GM23338 (cell line): ENCODE measurements around the gene CABP2.
"Not testable (repeated sequence)": the region's sequence is repeated elsewhere in the genome, so short reads cannot be mapped to it uniquely, and the experiment has no call there.

ENCODE experiments used
- CREB1 ChIP-seq: fragments of 250-450 bp; sonication (Bioruptor Pico); IDR thresholded peaks from 2 replicates; pipeline ENCODE4 v1.5.0; 2020; ENCODE audit warnings: low read depth, mild to moderate bottlenecking, moderate library complexity
- CTCF ChIP-seq, 2 experiments: fragments of 200-600 bp in 1 of 2; sonication (generic) in 1 of 2; conservative IDR thresholded peaks; 2 replicates each; pipeline versions ENCODE4 v1.5.1 to v1.6.1; 2016 to 2017; ENCODE audit warnings: antibody characterized with exemption in 2 of 2, low read depth in 2 of 2, mild to moderate bottlenecking in 2 of 2, moderate library complexity in 1 of 2
- ETS1 ChIP-seq: IDR thresholded peaks from 2 replicates; pipeline ENCODE4 v1.6.1; 2016; ENCODE audit warnings: antibody characterized with exemption
- EZH2 ChIP-seq: fragments of 200-600 bp; sonication (generic); IDR thresholded peaks from one replicate; pipeline ENCODE4 v1.8.0; 2017; ENCODE audit warnings: antibody characterized with exemption, mild to moderate bottlenecking, low read depth; ENCODE audit not compliant: unreplicated experiment
- EZH2phosphoT487 ChIP-seq: fragments of 200-600 bp; sonication (generic); IDR thresholded peaks from one replicate; pipeline ENCODE4 v1.8.1; 2018; ENCODE audit warnings: antibody characterized with exemption; ENCODE audit not compliant: unreplicated experiment
- JUNB ChIP-seq: IDR thresholded peaks from one replicate; pipeline ENCODE4 v1.6.1; 2016; ENCODE audit warnings: antibody characterized with exemption; ENCODE audit not compliant: unreplicated experiment
- NANOG ChIP-seq: IDR thresholded peaks from 2 replicates; pipeline ENCODE4 v1.6.1; 2016; ENCODE audit warnings: antibody characterized with exemption, borderline replicate concordance
- POLR2AphosphoS5 ChIP-seq: IDR thresholded peaks from 2 replicates; pipeline ENCODE4 v1.6.1; 2016; ENCODE audit warnings: antibody characterized with exemption, low read depth
- REST ChIP-seq: IDR thresholded peaks from one replicate; pipeline ENCODE4 v1.6.1; 2018; ENCODE audit warnings: antibody characterized with exemption; ENCODE audit not compliant: unreplicated experiment
- STAT1 ChIP-seq: IDR thresholded peaks from one replicate; pipeline ENCODE4 v1.6.1; 2016; ENCODE audit warnings: antibody characterized with exemption; ENCODE audit not compliant: unreplicated experiment
- ZNF331 ChIP-seq: fragments of 250-450 bp; sonication (Bioruptor Pico); IDR thresholded peaks from 2 replicates; pipeline ENCODE4 v1.5.0; 2020; ENCODE audit warnings: low read depth, mild to moderate bottlenecking, moderate library complexity
- ZNF462 ChIP-seq: fragments of 250-450 bp; sonication (Bioruptor Pico); IDR thresholded peaks from 2 replicates; pipeline ENCODE4 v1.5.0; 2020; ENCODE audit warnings: mild to moderate bottlenecking, moderate library complexity

GRCh38 chr11:67485873-67486361, 37.3 kb downstream of the CABP2 start:
- not testable (repeated sequence) for TF ChIP-seq CTCF (conservative IDR thresholded peaks at IDR 0.05; ENCODE audit: low read depth in 2 of 2); POLR2AphosphoS5; JUNB; REST; EZH2; CREB1; NANOG; EZH2phosphoT487; ZNF331 (CRISPR knock-in tag); STAT1; ETS1; ZNF462 (CRISPR knock-in tag)
